Right atrium auricular region (tissue), 2 donors: ENCODE measurements around the gene MYO5B. TPM values are rescaled to one million over a fixed set of nuclear protein-coding genes. Genes with fewer than 3 reads are reported as not detected.

Source experiments
- DNase-seq: peaks from one replicate; pipeline ENCODE4 v3.0.0-alpha.2; 2019; ENCODE audit warnings: low spot score
- H3K27ac ChIP-seq, 2 donors: fragments of 200-600 bp; sonication (generic); 1 replicate in 1 of 2; 2 replicates in 1 of 2; pipeline ENCODE4 v1.5.1; 2016 to 2019
- H3K27me3 ChIP-seq, 2 donors: fragments of 200-600 bp; sonication (generic); one replicate each; pipeline versions ENCODE4 v1.5.1 to v1.6.0; 2017 to 2019
- H3K36me3 ChIP-seq: fragments of 200-600 bp; sonication (generic); one replicate; pipeline ENCODE4 v1.5.1; 2016
- H3K4me1 ChIP-seq, 2 donors: fragments of 200-600 bp; sonication (generic); one replicate each; pipeline versions ENCODE4 v1.5.1 to v1.6.0; 2017 to 2019
- H3K4me3 ChIP-seq, 2 donors: fragments of 200-600 bp; sonication (generic); 1 replicate in 1 of 2; 2 replicates in 1 of 2; pipeline ENCODE4 v1.5.1; 2017 to 2019; ENCODE audit warnings: mild to moderate bottlenecking in 1 of 2, moderate library complexity in 1 of 2
- H3K9me3 ChIP-seq, 2 donors: fragments of 200-600 bp; sonication (generic); one replicate each; pipeline ENCODE4 v1.5.1; 2019
- CTCF ChIP-seq, 2 donors: fragments of 200-600 bp; sonication (generic); IDR thresholded peaks; one replicate each; pipeline ENCODE4 v1.5.1; 2019; ENCODE audit warnings: antibody characterized with exemption in 2 of 2
- total RNA-seq, 2 donors: library from RNA; depleted of rRNA; stranded (reverse); fragments of >200 nt; gene quantifications; one replicate each; pipeline ENCODE4 v1.1.0, GENCODE V29; 2016

Gene MYO5B
- total RNA-seq, 2 donors from 2014 or later = 7.7 to 10.2 TPM

- no peak for TF ChIP-seq CTCF (IDR thresholded peaks at IDR 0.05)
- Histone ChIP-seq H3K4me1 (no peaks in the 10 kb centered on the region), H3K4me3 (no peak overlapping the region), H3K27me3 (no peaks in the 10 kb centered on the region), H3K27ac (no peak overlapping the region), H3K36me3 (no peaks in the 10 kb centered on the region), H3K9me3 (no peaks in the 10 kb centered on the region)
- no peak for DNase-seq
Observed at GRCh38 chr18:50014606-50015005, 180.3 kb downstream of the MYO5B start.

- H3K36me3 ChIP-seq = no peaks in the 10 kb centered on the region
- no peak for DNase-seq
- no peaks in the 10 kb centered on the region for H3K4me1 ChIP-seq
- no peaks in the 10 kb centered on the region for H3K9me3 ChIP-seq
- no peak overlapping the region for H3K4me3 ChIP-seq
- no peaks in the 10 kb centered on the region for H3K27me3 ChIP-seq
- TF ChIP-seq CTCF (IDR thresholded peaks at IDR 0.05) = no peak
- H3K27ac ChIP-seq = no peak overlapping the region
Observed at GRCh38 chr18:50013363-50014138, 181.4 kb downstream of the MYO5B start.

- no peak for DNase-seq
Observed at GRCh38 chr18:50011813-50012435, 183.0 kb downstream of the MYO5B start.

GRCh38 chr18:50009773-50010335 is 185.1 kb downstream of the MYO5B start:
- Histone ChIP-seq H3K9me3 (no peaks in the 10 kb centered on the region), H3K4me3 (no peak overlapping the region), H3K27me3 (no peaks in the 10 kb centered on the region), H3K27ac (no peak overlapping the region), H3K4me1 (no peaks in the 10 kb centered on the region), H3K36me3 (no peaks in the 10 kb centered on the region)
- peak; percentile 28 to 62 for TF ChIP-seq CTCF (IDR thresholded peaks at IDR 0.05)
- DNase-seq = no peak

More at GRCh38 chr18:50011813-50012435, 183.0 kb downstream of the MYO5B start:
- H3K27ac ChIP-seq = no peak overlapping the region
- no peaks in the 10 kb centered on the region for H3K9me3 ChIP-seq
- no peaks in the 10 kb centered on the region for H3K36me3 ChIP-seq
- no peaks in the 10 kb centered on the region for H3K4me1 ChIP-seq
- no peaks in the 10 kb centered on the region for H3K27me3 ChIP-seq
- TF ChIP-seq CTCF (IDR thresholded peaks at IDR 0.05) = no peak
- H3K4me3 ChIP-seq = no peak overlapping the region

GRCh38 chr18:50008306-50008705 is 186.6 kb downstream of the MYO5B start:
- no peak overlapping the region for H3K27ac ChIP-seq
- H3K4me3 ChIP-seq = no peak overlapping the region
- H3K36me3 ChIP-seq = no peaks in the 10 kb centered on the region
- H3K27me3 ChIP-seq = no peaks in the 10 kb centered on the region
- H3K9me3 ChIP-seq = no peaks in the 10 kb centered on the region
- no peak for TF ChIP-seq CTCF (IDR thresholded peaks at IDR 0.05)
- no peaks in the 10 kb centered on the region for H3K4me1 ChIP-seq
- DNase-seq = no peak
